Measurements from ENCODE around the gene OR10H4. TPM values are rescaled to one million over a fixed set of nuclear protein-coding genes. Genes with fewer than 3 reads are reported as not detected.

Gene OR10H4
- total and polyA plus RNA-seq, 9 of the 15 experiments (the other 6 are each of a cell fraction or from before 2014, with no cell fraction given): not detected

GRCh38 chr19:15915109-15915508 is 33.7 kb upstream of the OR10H4 start:
- WGBS (ENCODE audit: insufficient coverage, low coverage, missing lambda C conversion rate): 0% methylated on average over 2 of the region's 2 CpGs
- FAIRE-seq: no peak

GRCh38 chr19:15919243-15919642 is 29.6 kb upstream of the OR10H4 start:
- intact Hi-C loops (cut with micrococcal nuclease) (no loop called here), in situ Hi-C loops (cut with MboI) (no loop called here)
- H3K27me3 ChIP-seq (ENCODE audit: control insufficient read depth in 2 of 2, insufficient read depth in 2 of 2, low read length in 2 of 2): no peaks in the 10 kb centered on the region; a peak in 1 of 5 replicates
- H3K9ac ChIP-seq (ENCODE audit: insufficient read depth in 1 of 2, low read depth in 2 of 2, low read length in 2 of 2): no peak overlapping the region
- H2AFZ ChIP-seq (ENCODE audit: low read depth, low read length): no peak overlapping the region
- FAIRE-seq: no peak
- CTCF ChIA-PET (ENCODE audit: low intra/inter-chr PET ratio): interaction anchor here (0.6 kb wide), 1 partner anchor 167 kb away, joined by 4 read pairs; no protein-coding TSS in a partner anchor
- no peaks in the 10 kb centered on the region for H3K9me3 ChIP-seq (replicated peaks; ENCODE audit: control insufficient read depth, insufficient read depth, low read depth, low read length)
- no peaks in the 10 kb centered on the region for H3K79me2 ChIP-seq (ENCODE audit: control insufficient read depth, insufficient read depth, low read length)
- H3K4me3 ChIP-seq: no peak overlapping the region
- DNase-seq (ENCODE audit: extremely low read depth in 1 of 4, low spot score in 3 of 4): no peak
- TF ChIP-seq DACH1 (IDR thresholded peaks at IDR 0.05; ENCODE audit: partially characterized antibody): peak; percentile 79
- no peak for TF ChIP-seq TAF15 (IDR thresholded peaks at IDR 0.05; ENCODE audit: low read depth, low read length)
- H4K20me1 ChIP-seq (replicated peaks; ENCODE audit: control insufficient read depth, insufficient read depth, low read length): no peaks in the 10 kb centered on the region
- 0% methylated on average over 4 of the region's 4 CpGs for WGBS (ENCODE audit: insufficient coverage, low coverage, missing lambda C conversion rate)
- BruUV-seq (replicated peaks): no TSS peak
- no peaks in the 10 kb centered on the region for H3K36me3 ChIP-seq (ENCODE audit: control insufficient read depth, insufficient read depth, low read length)
- H3K9me1 ChIP-seq (ENCODE audit: control insufficient read depth, insufficient read depth, low read length): peaks cover 3% of the 10 kb centered on the region
- no peak overlapping the region for H3K27ac ChIP-seq (ENCODE audit: extremely low read depth, low read depth, low read length)
- POLR2A ChIA-PET: no interaction called here
- no peak overlapping the region for H3K4me2 ChIP-seq (ENCODE audit: insufficient read depth, low read length)
- ATAC-seq: no peak
- no peaks in the 10 kb centered on the region for H3K4me1 ChIP-seq (replicated peaks in 1 of 2; ENCODE audit: control insufficient read depth in 2 of 2, insufficient read depth in 2 of 2, low read length in 2 of 2)

More at GRCh38 chr19:15915109-15915508, 33.7 kb upstream of the OR10H4 start:
- no peak overlapping the region for H3K9ac ChIP-seq (ENCODE audit: insufficient read depth in 1 of 2, low read depth in 2 of 2, low read length in 2 of 2)
- in situ Hi-C loops (cut with MboI): no loop called here
- ChIA-PET CTCF (ENCODE audit: low intra/inter-chr PET ratio) (no interaction called here), POLR2A (no interaction called here)
- peaks cover 0 to 6% of the 10 kb centered on the region in 2 experiments; a peak in 2 of 5 replicates for H3K4me1 ChIP-seq (replicated peaks in 1 of 2; ENCODE audit: control insufficient read depth in 2 of 2, insufficient read depth in 2 of 2, low read length in 2 of 2)
- no peaks in the 10 kb centered on the region for H3K36me3 ChIP-seq (ENCODE audit: control insufficient read depth, insufficient read depth, low read length)
- H3K4me2 ChIP-seq (ENCODE audit: insufficient read depth, low read length): no peak overlapping the region
- no peak overlapping the region for H3K4me3 ChIP-seq
- no peaks in the 10 kb centered on the region for H3K79me2 ChIP-seq (ENCODE audit: control insufficient read depth, insufficient read depth, low read length)
- peaks cover 3 to 10% of the 10 kb centered on the region in 2 experiments; a peak in 3 of 5 replicates for H3K27me3 ChIP-seq (ENCODE audit: control insufficient read depth in 2 of 2, insufficient read depth in 2 of 2, low read length in 2 of 2)
- no peak for DNase-seq (ENCODE audit: extremely low read depth in 1 of 4, low spot score in 3 of 4)
- no peak overlapping the region for H3K27ac ChIP-seq (ENCODE audit: extremely low read depth, low read depth, low read length)
- no peaks in the 10 kb centered on the region for H3K9me1 ChIP-seq (ENCODE audit: control insufficient read depth, insufficient read depth, low read length)
- H3K9me3 ChIP-seq (replicated peaks; ENCODE audit: control insufficient read depth, insufficient read depth, low read depth, low read length): no peaks in the 10 kb centered on the region
- intact Hi-C loops (cut with micrococcal nuclease): no loop called here
- H2AFZ ChIP-seq (ENCODE audit: low read depth, low read length): no peak overlapping the region
- ATAC-seq: no peak
- H4K20me1 ChIP-seq (replicated peaks; ENCODE audit: control insufficient read depth, insufficient read depth, low read length): no peaks in the 10 kb centered on the region
- TF ChIP-seq NELFE (IDR thresholded peaks at IDR 0.05; ENCODE audit: insufficient read depth, insufficient read length) (no peak), SMARCE1 (IDR thresholded peaks at IDR 0.05) (no peak), RBM25 (IDR thresholded peaks at IDR 0.05; ENCODE audit: low read depth, low read length, severe bottlenecking) (peak; percentile 59), CREM (IDR thresholded peaks at IDR 0.05; ENCODE audit: low read depth) (no peak)
- BruUV-seq (replicated peaks): no TSS peak

Data from K562 (cell line).